GM23338 (cell line): ENCODE data around the gene BICRA.

ENCODE experiments used
- CREB1 ChIP-seq: fragments of 250-450 bp; sonication (Bioruptor Pico); IDR thresholded peaks from 2 replicates; pipeline ENCODE4 v1.5.0; 2020; ENCODE audit warnings: low read depth, mild to moderate bottlenecking, moderate library complexity
- CTCF ChIP-seq, 2 experiments: fragments of 200-600 bp in 1 of 2; sonication (generic) in 1 of 2; conservative IDR thresholded peaks; 2 replicates each; pipeline versions ENCODE4 v1.5.1 to v1.6.1; 2016 to 2017; ENCODE audit warnings: antibody characterized with exemption in 2 of 2, low read depth in 2 of 2, mild to moderate bottlenecking in 2 of 2, moderate library complexity in 1 of 2
- ETS1 ChIP-seq: IDR thresholded peaks from 2 replicates; pipeline ENCODE4 v1.6.1; 2016; ENCODE audit warnings: antibody characterized with exemption
- EZH2 ChIP-seq: fragments of 200-600 bp; sonication (generic); IDR thresholded peaks from one replicate; pipeline ENCODE4 v1.8.0; 2017; ENCODE audit warnings: antibody characterized with exemption, mild to moderate bottlenecking, low read depth; ENCODE audit not compliant: unreplicated experiment
- EZH2phosphoT487 ChIP-seq: fragments of 200-600 bp; sonication (generic); IDR thresholded peaks from one replicate; pipeline ENCODE4 v1.8.1; 2018; ENCODE audit warnings: antibody characterized with exemption; ENCODE audit not compliant: unreplicated experiment
- JUNB ChIP-seq: IDR thresholded peaks from one replicate; pipeline ENCODE4 v1.6.1; 2016; ENCODE audit warnings: antibody characterized with exemption; ENCODE audit not compliant: unreplicated experiment
- POLR2AphosphoS5 ChIP-seq: IDR thresholded peaks from 2 replicates; pipeline ENCODE4 v1.6.1; 2016; ENCODE audit warnings: antibody characterized with exemption, low read depth
- REST ChIP-seq: IDR thresholded peaks from one replicate; pipeline ENCODE4 v1.6.1; 2018; ENCODE audit warnings: antibody characterized with exemption; ENCODE audit not compliant: unreplicated experiment
- STAT1 ChIP-seq: IDR thresholded peaks from one replicate; pipeline ENCODE4 v1.6.1; 2016; ENCODE audit warnings: antibody characterized with exemption; ENCODE audit not compliant: unreplicated experiment
- ZNF114 ChIP-seq: fragments of 250-450 bp; sonication (Bioruptor Pico); IDR thresholded peaks from 2 replicates; pipeline ENCODE4 v1.5.0; 2020; ENCODE audit warnings: mild to moderate bottlenecking, moderate library complexity
- ZNF331 ChIP-seq: fragments of 250-450 bp; sonication (Bioruptor Pico); IDR thresholded peaks from 2 replicates; pipeline ENCODE4 v1.5.0; 2020; ENCODE audit warnings: low read depth, mild to moderate bottlenecking, moderate library complexity
- ZNF462 ChIP-seq: fragments of 250-450 bp; sonication (Bioruptor Pico); IDR thresholded peaks from 2 replicates; pipeline ENCODE4 v1.5.0; 2020; ENCODE audit warnings: mild to moderate bottlenecking, moderate library complexity

GRCh38 chr19:47720669-47721422, 111.9 kb downstream of the BICRA start:
- TF ChIP-seq CTCF (conservative IDR thresholded peaks at IDR 0.05; ENCODE audit: low read depth in 2 of 2) = no peak
- no peak for TF ChIP-seq CREB1 (CRISPR knock-in tag)
- TF ChIP-seq REST = no peak
- no peak for TF ChIP-seq ETS1
- no peak for TF ChIP-seq POLR2AphosphoS5
- no peak for TF ChIP-seq EZH2
- TF ChIP-seq EZH2phosphoT487 = no peak
- no peak for TF ChIP-seq JUNB
- TF ChIP-seq STAT1 = no peak
- TF ChIP-seq ZNF462 (CRISPR knock-in tag) = no peak
- TF ChIP-seq ZNF114 (CRISPR knock-in tag) = no peak
- no peak for TF ChIP-seq ZNF331
